GM21390 (cell line): ENCODE measurements around the gene UBL4A.

Experiments
- ATAC-seq: cut with Tn5 transposase; IDR thresholded peaks from one replicate; pipeline ENCODE4 v1.9.1; 2021; ENCODE audit not compliant: unreplicated experiment

UBL4A gene

DNA sequence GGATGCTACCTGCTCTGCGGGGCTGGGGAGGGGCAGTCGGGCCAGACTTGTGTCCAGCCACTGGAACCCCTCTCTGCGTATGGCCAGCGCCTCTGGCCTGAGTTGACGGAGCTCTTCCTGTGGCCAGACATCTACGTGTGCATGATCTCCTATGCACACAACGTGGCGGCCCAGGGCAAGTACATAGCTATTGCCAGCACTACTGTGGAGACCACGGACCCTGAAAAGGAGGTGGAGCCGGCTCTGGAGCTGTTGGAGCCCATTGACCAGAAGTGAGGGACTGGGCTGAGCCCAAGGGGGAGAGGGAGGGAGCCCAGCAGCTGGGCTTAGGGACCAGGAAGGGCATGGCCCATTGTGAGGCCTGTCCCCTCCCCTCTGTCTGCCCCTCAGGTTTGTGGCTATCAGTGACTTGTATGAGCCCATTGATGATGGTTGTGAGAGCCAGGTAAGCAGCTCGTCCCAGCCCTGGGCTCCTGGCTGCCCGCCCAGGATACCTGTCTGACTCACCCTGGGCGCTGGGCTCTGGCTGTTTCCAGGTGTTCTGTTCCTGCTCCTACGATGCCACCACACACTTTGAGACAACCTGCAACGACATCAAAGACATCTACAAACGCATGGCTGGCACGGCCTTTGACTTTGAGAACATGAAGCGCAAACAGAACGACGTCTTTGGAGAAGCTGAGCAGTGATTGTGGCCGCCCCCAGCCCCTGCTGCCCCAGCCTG, 44.3 kb downstream of the UBL4A start:
- ATAC-seq = no peak

GRCh38 chrX:154441564-154441963, 44.9 kb downstream of the UBL4A start:
- ATAC-seq = no peak

DNA sequence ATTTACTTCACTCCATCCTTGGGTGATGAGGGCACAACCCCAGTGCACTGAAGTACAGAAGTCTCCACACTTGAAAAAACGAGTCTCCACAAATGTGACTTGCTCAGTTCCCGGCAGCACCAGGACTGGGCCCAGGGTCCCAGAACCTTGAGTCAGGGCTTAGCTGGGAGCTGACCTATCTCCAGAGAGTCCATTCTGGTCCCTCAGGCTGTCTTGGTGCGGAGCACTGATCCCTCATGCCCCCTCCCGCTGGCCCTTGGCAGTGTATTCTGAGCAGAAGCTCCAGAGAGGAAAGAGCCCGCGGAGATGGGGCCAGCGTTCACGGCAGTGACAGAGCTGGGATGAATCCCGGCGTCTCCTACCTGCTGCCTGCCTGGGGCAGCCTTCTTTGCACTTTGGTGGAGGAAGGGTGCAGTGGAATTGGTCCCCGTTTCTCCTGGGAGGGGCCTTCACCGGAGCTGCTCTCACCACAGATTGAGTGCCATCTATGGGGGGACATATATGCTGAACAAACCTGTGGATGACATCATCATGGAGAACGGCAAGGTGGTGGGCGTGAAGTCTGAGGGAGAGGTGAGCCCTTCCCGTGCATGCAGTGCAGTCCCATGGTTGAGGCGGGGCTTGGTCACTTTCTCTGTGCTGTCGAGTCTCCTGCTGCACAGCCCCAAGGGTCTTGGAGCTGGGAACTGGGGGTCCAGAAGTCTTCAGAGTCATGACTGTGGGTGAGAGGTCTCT, 45.6 kb downstream of the UBL4A start:
- ATAC-seq = no peak

DNA sequence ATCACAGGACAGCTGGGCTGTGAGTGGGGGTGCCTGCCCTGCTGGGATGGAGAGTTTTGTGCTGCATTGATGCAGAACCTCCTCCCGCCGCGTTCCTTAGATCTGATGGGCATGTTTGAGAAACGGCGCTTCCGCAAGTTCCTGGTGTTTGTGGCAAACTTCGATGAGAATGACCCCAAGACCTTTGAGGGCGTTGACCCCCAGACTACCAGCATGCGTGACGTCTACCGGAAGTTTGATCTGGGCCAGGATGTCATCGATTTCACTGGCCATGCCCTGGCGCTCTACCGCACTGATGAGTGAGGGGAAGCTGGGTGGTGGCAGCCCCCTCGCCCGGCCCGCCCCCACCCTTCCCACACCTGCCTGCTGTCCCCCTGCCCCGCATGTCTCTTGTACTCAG, 46.6 kb downstream of the UBL4A start:
- no peak for ATAC-seq

GRCh38 chrX:154437971-154438893, 48.2 kb downstream of the UBL4A start:
- ATAC-seq = no peak

GRCh38 chrX:154436983-154437752, 49.2 kb downstream of the UBL4A start, which contains the start of gene GDI1:
Gene GDI1 (plus strand): TSS chrX:154437154. CDS start chrX:154437255, 101 bp downstream.
- no peak for ATAC-seq

GRCh38 chrX:154436374-154436982, 49.9 kb downstream of the UBL4A start:
- no peak for ATAC-seq

DNA sequence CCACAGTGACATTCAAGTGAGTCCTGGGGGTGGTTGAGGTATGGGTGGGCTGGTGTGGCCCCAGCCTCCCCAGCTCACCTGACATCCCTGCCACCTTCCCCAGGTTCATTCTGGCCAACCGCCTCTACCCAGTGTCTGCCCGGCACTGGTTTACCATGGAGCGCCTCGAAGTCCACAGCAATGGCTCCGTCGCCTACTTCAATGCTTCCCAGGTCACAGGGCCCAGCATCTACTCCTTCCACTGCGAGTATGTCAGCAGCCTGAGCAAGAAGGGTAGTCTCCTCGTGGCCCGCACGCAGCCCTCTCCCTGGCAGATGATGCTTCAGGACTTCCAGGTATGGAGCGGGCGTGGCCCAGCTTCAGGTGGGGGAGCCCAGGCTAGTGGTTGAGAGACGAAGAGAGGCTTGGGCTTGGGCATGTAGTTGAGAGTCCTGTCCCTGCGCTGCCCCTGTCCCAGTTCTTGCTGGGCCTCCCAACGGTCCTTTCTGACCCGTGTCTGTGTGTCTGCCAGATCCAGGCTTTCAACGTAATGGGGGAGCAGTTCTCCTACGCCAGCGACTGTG, 51.2 kb downstream of the UBL4A start:
- ATAC-seq = no peak

DNA sequence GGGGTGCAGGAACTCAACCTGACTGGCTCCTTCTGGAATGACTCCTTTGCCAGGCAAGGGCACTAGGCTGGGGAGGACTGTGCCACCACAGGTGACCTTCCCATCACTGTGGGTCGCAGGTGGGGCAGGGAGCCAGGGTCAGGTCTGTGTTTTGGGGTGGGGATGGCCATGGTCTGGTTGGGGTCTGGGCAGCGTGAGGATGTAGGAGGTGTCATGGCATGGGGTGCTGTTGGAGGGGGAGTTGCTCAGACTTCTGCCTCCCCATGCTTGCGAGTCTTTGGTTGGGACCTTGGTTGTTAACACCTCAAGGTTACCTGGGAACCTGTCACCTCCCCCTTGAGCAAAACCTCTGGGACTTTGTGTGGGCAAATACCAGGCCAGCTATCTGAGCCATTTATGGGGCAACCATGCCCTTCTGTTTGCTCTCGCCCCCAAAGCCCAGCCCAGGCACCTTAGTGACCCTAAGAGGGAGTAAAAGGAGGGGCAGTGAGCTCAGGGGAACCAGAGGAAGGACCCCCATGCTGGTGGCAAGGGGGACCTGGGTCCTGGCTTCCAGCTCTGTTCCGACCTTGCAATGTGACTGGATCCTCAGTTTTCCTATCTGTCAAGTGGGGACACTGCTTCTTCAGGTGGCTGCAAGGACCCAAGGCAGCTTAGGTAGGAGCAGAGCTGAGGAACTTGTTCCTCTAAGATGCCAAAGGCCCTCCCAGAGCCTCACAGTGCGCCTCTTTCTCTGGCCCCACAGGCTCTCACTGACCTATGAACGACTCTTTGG, 51.8 kb downstream of the UBL4A start:
- no peak for ATAC-seq
